Activated T-cell treated with anti-CD3 and anti-CD28 coated beads, Interleukin-2, amount 50 U/mL, for 72 hours (primary cell): Measurements from ENCODE around the gene ELOA. TPM values are rescaled to one million over a fixed set of nuclear protein-coding genes. Genes with fewer than 3 reads are reported as not detected.
A peak's percentile ranks its signal among the peaks of the same experiment; 100 is the strongest.

Source experiments
- ATAC-seq, 2 donors: fragments of 150-1000 bp; cut with Tn5 transposase; replicated peaks in 1 of 2; 2 replicates each; pipeline ENCODE4 v1.10.0; 2021; ENCODE audit warnings: moderate library complexity in 2 of 2, mild to moderate bottlenecking in 1 of 2
- DNase-seq, 2 donors: peaks; one replicate each; pipeline ENCODE4 v3.0.0; 2021 to 2022; ENCODE audit warnings: mixed read lengths in 1 of 2
- H3K27ac Mint-ChIP-seq: one replicate; pipeline ENCODE4 v1.8.0; 2022; ENCODE audit warnings: mild to moderate bottlenecking, moderate library complexity, mixed read lengths
- H3K27me3 Mint-ChIP-seq: one replicate; pipeline ENCODE4 v1.8.0; 2022; ENCODE audit warnings: low read depth, mixed read lengths
- H3K36me3 Mint-ChIP-seq, 2 donors: one replicate each; pipeline ENCODE4 v1.8.0; 2022; ENCODE audit warnings: mixed read lengths in 2 of 2, mild to moderate bottlenecking in 1 of 2; ENCODE audit not compliant: insufficient read depth in 2 of 2
- H3K4me1 Mint-ChIP-seq: one replicate; pipeline ENCODE4 v1.8.0; 2022; ENCODE audit warnings: low read depth, mixed read lengths
- H3K4me3 Mint-ChIP-seq, 2 donors: one replicate each; pipeline ENCODE4 v1.8.0; 2022; ENCODE audit warnings: mild to moderate bottlenecking in 2 of 2, mixed read lengths in 2 of 2, moderate library complexity in 2 of 2
- H3K9me3 Mint-ChIP-seq, 2 donors: one replicate each; pipeline ENCODE4 v1.8.0; 2022; ENCODE audit warnings: mixed read lengths in 2 of 2
- total RNA-seq, 2 donors: library from RNA; stranded (reverse); gene quantifications; one replicate each; pipeline ENCODE4 v1.2.3, GENCODE V29; 2022

ELOA gene
- 10 to 100 TPM; 32.4 to 34.1 TPM for total RNA-seq

- DNase-seq (peak; percentile 84 to 86), ATAC-seq (peak; percentile 95 to 96)
- peaks cover 0 to 14% of the 10 kb centered on the region in 2 donors for H3K36me3 Mint-ChIP-seq
- H3K4me1 Mint-ChIP-seq = peaks cover 54% of the 10 kb centered on the region
- peak within 1 kb of the TSS; percentile 95 to 97 for H3K4me3 Mint-ChIP-seq
- no peaks in the 10 kb centered on the region for H3K9me3 Mint-ChIP-seq
- no peaks in the 10 kb centered on the region for H3K27me3 Mint-ChIP-seq
- H3K27ac Mint-ChIP-seq = peak within 1 kb of the TSS; percentile 96
Observed at GRCh38 chr1:23743287-23744152, at the start of gene ELOA. ELOA (plus strand) TSS chr1:23743471; CDS start chr1:23743504, 33 bp downstream.

- no peaks in the 10 kb centered on the region for H3K27me3 Mint-ChIP-seq
- peaks cover 25 to 59% of the 10 kb centered on the region in 2 donors for H3K36me3 Mint-ChIP-seq
- peak overlapping the region; percentile 99 for H3K27ac Mint-ChIP-seq
- no peaks in the 10 kb centered on the region for H3K9me3 Mint-ChIP-seq
- peak overlapping the region; percentile 94 to 98 for H3K4me3 Mint-ChIP-seq
- peaks cover 64% of the 10 kb centered on the region for H3K4me1 Mint-ChIP-seq
- DNase-seq (no peak), ATAC-seq (no peak)
Observed at GRCh38 chr1:23693599-23693998, 49.7 kb upstream of the ELOA start.

GRCh38 chr1:23694371-23694770, 48.9 kb upstream of the ELOA start:
- H3K36me3 Mint-ChIP-seq = peaks cover 28 to 60% of the 10 kb centered on the region in 2 donors
- peaks cover 70% of the 10 kb centered on the region for H3K4me1 Mint-ChIP-seq
- peak overlapping the region; percentile 94 to 98 for H3K4me3 Mint-ChIP-seq
- ATAC-seq (no peak), DNase-seq (no peak)
- H3K27me3 Mint-ChIP-seq = no peaks in the 10 kb centered on the region
- no peaks in the 10 kb centered on the region for H3K9me3 Mint-ChIP-seq
- H3K27ac Mint-ChIP-seq = peak overlapping the region; percentile 99

- Mint-ChIP-seq H3K9me3 (no peaks in the 10 kb centered on the region), H3K4me1 (peaks cover 78% of the 10 kb centered on the region), H3K27me3 (no peaks in the 10 kb centered on the region), H3K27ac (peak overlapping the region; percentile 99), H3K36me3 (peaks cover 35 to 69% of the 10 kb centered on the region in 2 donors), H3K4me3 (peak overlapping the region; percentile 94 to 98)
- ATAC-seq (no peak), DNase-seq (no peak)
Observed at GRCh38 chr1:23695667-23696066, 47.6 kb upstream of the ELOA start.

- Mint-ChIP-seq H3K4me1 (peaks cover 83% of the 10 kb centered on the region), H3K36me3 (peaks cover 35 to 75% of the 10 kb centered on the region in 2 donors), H3K9me3 (no peaks in the 10 kb centered on the region), H3K27ac (peak overlapping the region; percentile 99), H3K4me3 (peak overlapping the region; percentile 0 to 98), H3K27me3 (no peaks in the 10 kb centered on the region)
- ATAC-seq (no peak), DNase-seq (no peak)
Observed at GRCh38 chr1:23696335-23696989, 46.8 kb upstream of the ELOA start.

- Mint-ChIP-seq H3K4me3 (peak overlapping the region in 1 of 2 donors; percentile 34), H3K27ac (peak overlapping the region; percentile 99), H3K4me1 (peaks cover 70% of the 10 kb centered on the region), H3K9me3 (no peaks in the 10 kb centered on the region), H3K36me3 (peaks cover 29 to 73% of the 10 kb centered on the region in 2 donors), H3K27me3 (no peaks in the 10 kb centered on the region)
- ATAC-seq = no peak
- DNase-seq = no peak
Observed at GRCh38 chr1:23698466-23698865, 44.8 kb upstream of the ELOA start.

- no peaks in the 10 kb centered on the region for H3K9me3 Mint-ChIP-seq
- peak; percentile 37 to 53 for DNase-seq
Observed at GRCh38 chr1:23699280-23700179, 43.7 kb upstream of the ELOA start.

GRCh38 chr1:23701310-23701709, 42.0 kb upstream of the ELOA start:
- peaks cover 42% of the 10 kb centered on the region for H3K4me1 Mint-ChIP-seq
- peaks cover 14 to 48% of the 10 kb centered on the region in 2 donors for H3K36me3 Mint-ChIP-seq
- H3K9me3 Mint-ChIP-seq = no peaks in the 10 kb centered on the region
- H3K27me3 Mint-ChIP-seq = no peaks in the 10 kb centered on the region
- no peak for ATAC-seq
- peak overlapping the region; percentile 48 for H3K27ac Mint-ChIP-seq
- no peak for DNase-seq
- H3K4me3 Mint-ChIP-seq = no peak overlapping the region

More at GRCh38 chr1:23699280-23700179, 43.7 kb upstream of the ELOA start:
- H3K4me1 Mint-ChIP-seq = peaks cover 60% of the 10 kb centered on the region
- peaks cover 22 to 62% of the 10 kb centered on the region in 2 donors for H3K36me3 Mint-ChIP-seq
- ATAC-seq = peak; percentile 80 to 91
- no peaks in the 10 kb centered on the region for H3K27me3 Mint-ChIP-seq
- peak overlapping the region in 1 of 2 donors; percentile 65 for H3K4me3 Mint-ChIP-seq
- H3K27ac Mint-ChIP-seq = peak overlapping the region; percentile 91

GRCh38 chr1:23701996-23702395, 41.3 kb upstream of the ELOA start:
- DNase-seq = no peak
- Mint-ChIP-seq H3K27ac (no peak overlapping the region), H3K4me1 (peaks cover 35% of the 10 kb centered on the region), H3K4me3 (no peak overlapping the region), H3K36me3 (peaks cover 14 to 44% of the 10 kb centered on the region in 2 donors), H3K27me3 (no peaks in the 10 kb centered on the region), H3K9me3 (no peaks in the 10 kb centered on the region)
- ATAC-seq = no peak

- Mint-ChIP-seq H3K27me3 (no peaks in the 10 kb centered on the region), H3K4me3 (no peak overlapping the region), H3K9me3 (no peaks in the 10 kb centered on the region), H3K36me3 (peaks cover 2 to 25% of the 10 kb centered on the region in 2 donors), H3K27ac (no peak overlapping the region), H3K4me1 (peaks cover 7% of the 10 kb centered on the region)
- DNase-seq (no peak), ATAC-seq (no peak)
Observed at GRCh38 chr1:23704834-23705495, 38.3 kb upstream of the ELOA start.

GRCh38 chr1:23709229-23709628, 34.0 kb upstream of the ELOA start:
- no peak overlapping the region for H3K4me3 Mint-ChIP-seq
- peaks cover 0 to 3% of the 10 kb centered on the region in 2 donors for H3K36me3 Mint-ChIP-seq
- no peak overlapping the region for H3K27ac Mint-ChIP-seq
- ATAC-seq (no peak), DNase-seq (no peak)
- no peaks in the 10 kb centered on the region for H3K9me3 Mint-ChIP-seq
- no peaks in the 10 kb centered on the region for H3K4me1 Mint-ChIP-seq
- no peaks in the 10 kb centered on the region for H3K27me3 Mint-ChIP-seq

- Mint-ChIP-seq H3K36me3 (peaks cover 0 to 2% of the 10 kb centered on the region in 2 donors), H3K27ac (no peak overlapping the region)
- DNase-seq = no peak
Observed at GRCh38 chr1:23718482-23718881, 24.8 kb upstream of the ELOA start.

More at GRCh38 chr1:23718482-23718881, 24.8 kb upstream of the ELOA start:
- peaks cover 35% of the 10 kb centered on the region for H3K4me1 Mint-ChIP-seq
- no peak overlapping the region for H3K4me3 Mint-ChIP-seq
- H3K9me3 Mint-ChIP-seq = no peaks in the 10 kb centered on the region
- ATAC-seq = no peak
- H3K27me3 Mint-ChIP-seq = no peaks in the 10 kb centered on the region
